ENCODE measurements around the gene RAD23A.

RAD23A gene

DNA sequence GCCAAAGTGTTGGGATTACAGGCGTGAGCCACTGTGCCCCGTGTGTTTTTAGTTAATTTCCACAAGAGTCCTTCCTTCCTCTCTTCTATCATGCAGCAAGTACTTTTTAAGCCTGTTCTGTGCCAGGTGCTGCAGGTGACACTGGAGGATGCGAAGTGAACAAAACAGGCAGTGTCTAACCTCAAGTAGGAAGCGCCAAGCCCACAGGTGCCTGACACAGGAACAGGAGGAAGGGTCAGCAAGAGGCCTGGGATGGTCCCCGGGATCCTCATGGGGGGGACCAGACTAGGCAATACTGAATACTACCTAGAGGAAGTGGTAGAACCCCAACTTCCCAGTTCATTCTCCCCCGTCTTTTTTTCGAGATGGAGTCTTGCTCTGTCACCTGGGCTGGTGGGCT lies 9.1 kb upstream of the RAD23A start:
- Mint-ChIP-seq H3K36me3 (ENCODE audit: low read depth) (peaks cover 33% of the 10 kb centered on the region), H3K4me1 (peaks cover 51% of the 10 kb centered on the region), H3K9me3 (no peaks in the 10 kb centered on the region), H3K27ac (no peak overlapping the region), H3K27me3 (ENCODE audit: low read depth) (no peaks in the 10 kb centered on the region), H3K4me3 (peak overlapping the region; percentile 34 to 69 (median 40))
- TF ChIP-seq, protein P1, sequence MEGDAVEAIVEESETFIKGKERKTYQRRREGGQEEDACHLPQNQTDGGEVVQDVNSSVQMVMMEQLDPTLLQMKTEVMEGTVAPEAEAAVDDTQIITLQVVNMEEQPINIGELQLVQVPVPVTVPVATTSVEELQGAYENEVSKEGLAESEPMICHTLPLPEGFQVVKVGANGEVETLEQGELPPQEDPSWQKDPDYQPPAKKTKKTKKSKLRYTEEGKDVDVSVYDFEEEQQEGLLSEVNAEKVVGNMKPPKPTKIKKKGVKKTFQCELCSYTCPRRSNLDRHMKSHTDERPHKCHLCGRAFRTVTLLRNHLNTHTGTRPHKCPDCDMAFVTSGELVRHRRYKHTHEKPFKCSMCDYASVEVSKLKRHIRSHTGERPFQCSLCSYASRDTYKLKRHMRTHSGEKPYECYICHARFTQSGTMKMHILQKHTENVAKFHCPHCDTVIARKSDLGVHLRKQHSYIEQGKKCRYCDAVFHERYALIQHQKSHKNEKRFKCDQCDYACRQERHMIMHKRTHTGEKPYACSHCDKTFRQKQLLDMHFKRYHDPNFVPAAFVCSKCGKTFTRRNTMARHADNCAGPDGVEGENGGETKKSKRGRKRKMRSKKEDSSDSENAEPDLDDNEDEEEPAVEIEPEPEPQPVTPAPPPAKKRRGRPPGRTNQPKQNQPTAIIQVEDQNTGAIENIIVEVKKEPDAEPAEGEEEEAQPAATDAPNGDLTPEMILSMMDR (IDR thresholded peaks at IDR 0.05; ENCODE audit: unreplicated experiment in 3 of 3): no peak

DNA sequence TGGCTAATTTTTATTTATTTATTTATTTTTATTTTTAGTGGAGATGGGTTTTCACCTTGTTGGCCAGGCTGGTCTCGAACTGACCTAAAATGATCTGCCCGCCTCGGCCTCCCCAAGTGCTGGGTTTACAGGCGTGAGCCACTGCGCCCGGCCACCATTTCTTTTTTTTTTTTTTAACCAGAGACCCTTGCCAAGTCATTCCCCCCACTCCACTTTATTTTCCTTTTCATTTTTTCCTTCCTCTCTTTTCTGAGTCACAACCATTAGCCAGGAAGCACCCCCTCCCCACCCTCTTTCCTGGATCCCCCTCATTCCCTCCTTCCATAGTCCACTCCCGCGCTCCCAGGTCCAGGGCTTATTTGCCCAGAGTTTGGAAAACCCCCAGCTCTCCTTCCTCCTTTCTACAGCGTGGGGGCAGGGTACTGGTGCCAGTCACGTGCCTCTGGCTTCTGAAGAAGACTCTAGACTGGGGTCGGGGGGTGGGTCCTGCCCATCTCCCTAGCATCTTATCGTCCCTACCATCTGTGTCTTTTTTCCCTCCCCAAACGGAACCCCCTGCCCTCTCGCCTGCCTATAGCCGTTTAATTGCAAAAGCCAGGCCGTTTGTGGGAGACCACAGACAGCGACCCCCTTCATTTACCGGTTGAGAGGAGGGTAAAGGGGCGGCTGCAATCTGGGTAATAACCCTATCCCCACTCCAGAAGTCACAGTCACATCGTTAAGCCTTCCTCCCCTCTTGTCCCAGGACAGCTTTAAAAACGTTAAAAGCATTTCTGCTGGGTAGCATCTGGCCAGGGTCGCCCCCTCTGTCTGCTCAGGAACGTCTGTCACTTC lies 8.4 kb upstream of the RAD23A start:
- H3K36me3 Mint-ChIP-seq (ENCODE audit: low read depth): peaks cover 41% of the 10 kb centered on the region
- TF ChIP-seq, protein P1 (IDR thresholded peaks at IDR 0.05; ENCODE audit: unreplicated experiment in 3 of 3): no peak

DNA sequence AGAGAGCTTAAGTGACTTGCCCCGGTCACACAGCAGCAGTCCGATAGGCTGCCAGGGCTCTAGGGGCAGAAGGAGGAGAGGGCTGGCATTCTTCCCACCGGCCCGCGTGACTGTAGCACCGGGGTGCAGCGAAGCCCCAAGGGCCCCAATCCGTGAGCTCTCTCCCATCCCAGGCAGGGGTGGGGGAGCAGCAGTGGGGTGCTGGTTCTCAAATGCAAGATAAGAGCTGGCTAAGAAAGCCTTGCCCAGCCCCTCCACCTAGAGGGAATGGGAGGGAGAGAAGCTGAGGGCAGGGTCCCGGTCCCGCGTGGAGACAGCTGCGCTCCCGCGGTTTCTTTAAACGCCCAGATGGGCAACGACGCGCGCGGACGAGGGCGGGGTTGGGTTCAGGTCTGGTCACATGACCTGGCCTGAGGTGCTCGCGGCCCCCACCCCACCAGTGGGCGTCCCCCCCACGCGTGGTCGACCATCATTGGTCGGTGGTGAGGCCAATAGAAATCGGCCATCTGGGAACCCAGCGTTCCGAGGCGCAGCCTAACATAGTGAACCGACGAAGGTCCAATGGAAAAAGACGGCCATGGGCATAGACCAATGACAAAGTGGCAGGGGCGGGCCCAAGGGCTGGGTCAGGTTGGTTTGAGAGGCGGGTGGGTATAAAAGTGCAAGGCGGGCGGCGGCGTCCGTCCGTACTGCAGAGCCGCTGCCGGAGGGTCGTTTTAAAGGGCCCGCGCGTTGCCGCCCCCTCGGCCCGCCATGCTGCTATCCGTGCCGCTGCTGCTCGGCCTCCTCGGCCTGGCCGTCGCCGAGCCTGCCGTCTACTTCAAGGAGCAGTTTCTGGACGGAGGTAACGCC lies 7.5 kb upstream of the RAD23A start, which contains the start of gene CALR:
CALR (plus strand) TSS at position 683 of the 852 bp plus-strand sequence; CDS start at position 754, 71 bp downstream.
- TF ChIP-seq, protein P1 (IDR thresholded peaks at IDR 0.05; ENCODE audit: unreplicated experiment in 3 of 3): no peak
- Mint-ChIP-seq H3K36me3 (ENCODE audit: low read depth) (peaks cover 49% of the 10 kb centered on the region), H3K4me3 (peak within 1 kb of the TSS; percentile 96 to 100 (median 99)), H3K27ac (peak within 1 kb of the TSS; percentile 87 to 97 (median 96)), H3K27me3 (ENCODE audit: low read depth) (no peaks in the 10 kb centered on the region), H3K4me1 (peaks cover 41% of the 10 kb centered on the region), H3K9me3 (no peaks in the 10 kb centered on the region)

More for the DNA sequence above, 8.4 kb upstream of the RAD23A start:
- Mint-ChIP-seq H3K27ac (peak overlapping the region; percentile 87 to 97 (median 96)), H3K4me3 (peak overlapping the region; percentile 96 to 100 (median 99)), H3K27me3 (ENCODE audit: low read depth) (no peaks in the 10 kb centered on the region), H3K4me1 (peaks cover 50% of the 10 kb centered on the region), H3K9me3 (no peaks in the 10 kb centered on the region)

DNA sequence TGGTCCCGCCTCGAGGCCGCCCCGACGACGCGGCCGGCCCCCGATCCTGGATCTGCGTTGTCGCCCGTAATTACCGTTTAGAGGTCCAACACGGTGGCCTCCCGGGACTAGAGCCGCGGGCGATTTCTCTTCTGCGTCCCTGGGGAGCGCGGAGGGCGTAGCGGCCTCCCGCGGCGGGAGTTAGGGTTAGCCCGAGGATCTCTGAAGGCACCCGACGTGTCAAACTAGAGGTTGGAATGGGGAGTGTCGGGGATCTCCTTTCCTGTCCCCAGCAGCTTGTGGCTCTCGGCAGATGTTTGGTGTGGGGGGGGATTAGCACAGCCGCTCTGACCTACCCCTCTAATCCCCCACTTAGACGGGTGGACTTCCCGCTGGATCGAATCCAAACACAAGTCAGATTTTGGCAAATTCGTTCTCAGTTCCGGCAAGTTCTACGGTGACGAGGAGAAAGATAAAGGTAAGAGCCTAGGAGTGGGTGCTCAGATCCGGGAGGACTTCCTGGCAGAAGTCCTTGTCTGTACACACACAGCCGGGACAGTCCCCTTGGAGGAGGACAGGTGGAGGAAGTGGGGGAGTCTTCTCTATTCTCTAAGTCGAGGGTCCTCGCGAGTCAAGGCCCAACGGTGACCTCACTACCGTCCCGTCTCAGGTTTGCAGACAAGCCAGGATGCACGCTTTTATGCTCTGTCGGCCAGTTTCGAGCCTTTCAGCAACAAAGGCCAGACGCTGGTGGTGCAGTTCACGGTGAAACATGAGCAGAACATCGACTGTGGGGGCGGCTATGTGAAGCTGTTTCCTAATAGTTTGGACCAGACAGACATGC lies 6.7 kb upstream of the RAD23A start:
- TF ChIP-seq, protein P1 (IDR thresholded peaks at IDR 0.05; ENCODE audit: unreplicated experiment in 3 of 3): no peak
- peak overlapping the region; percentile 87 to 97 (median 96) for H3K27ac Mint-ChIP-seq
- no peaks in the 10 kb centered on the region for H3K9me3 Mint-ChIP-seq
- no peaks in the 10 kb centered on the region for H3K27me3 Mint-ChIP-seq (ENCODE audit: low read depth)
- peaks cover 34% of the 10 kb centered on the region for H3K4me1 Mint-ChIP-seq
- H3K36me3 Mint-ChIP-seq (ENCODE audit: low read depth): peaks cover 57% of the 10 kb centered on the region
- H3K4me3 Mint-ChIP-seq: peak overlapping the region; percentile 96 to 100 (median 99)

DNA sequence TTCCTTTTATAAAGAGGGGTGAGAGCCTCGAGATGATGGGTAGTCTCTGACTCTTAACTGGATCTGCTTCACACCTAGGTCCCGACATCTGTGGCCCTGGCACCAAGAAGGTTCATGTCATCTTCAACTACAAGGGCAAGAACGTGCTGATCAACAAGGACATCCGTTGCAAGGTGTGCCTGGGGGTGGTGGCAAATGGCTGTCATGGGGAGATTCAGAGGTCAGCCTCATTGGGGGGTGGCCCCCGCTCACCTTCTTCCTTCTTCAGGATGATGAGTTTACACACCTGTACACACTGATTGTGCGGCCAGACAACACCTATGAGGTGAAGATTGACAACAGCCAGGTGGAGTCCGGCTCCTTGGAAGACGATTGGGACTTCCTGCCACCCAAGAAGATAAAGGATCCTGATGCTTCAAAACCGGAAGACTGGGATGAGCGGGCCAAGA lies 5.7 kb upstream of the RAD23A start:
- H3K4me3 Mint-ChIP-seq: peak overlapping the region; percentile 96 to 100 (median 99)
- peaks cover 66% of the 10 kb centered on the region for H3K36me3 Mint-ChIP-seq (ENCODE audit: low read depth)
- TF ChIP-seq, protein P1 (IDR thresholded peaks at IDR 0.05; ENCODE audit: unreplicated experiment in 3 of 3): no peak
- H3K27me3 Mint-ChIP-seq (ENCODE audit: low read depth): no peaks in the 10 kb centered on the region
- H3K9me3 Mint-ChIP-seq: no peaks in the 10 kb centered on the region
- peaks cover 39% of the 10 kb centered on the region for H3K4me1 Mint-ChIP-seq
- H3K27ac Mint-ChIP-seq: peak overlapping the region; percentile 87 to 97 (median 96)

Data from nephron (organoid).